Activated naive CD4-positive, alpha-beta T cell treated with anti-CD3 and anti-CD28 coated beads for 36 hours (primary cell): ENCODE data around the gene IL32. TPM values are rescaled to one million over a fixed set of nuclear protein-coding genes. Genes with fewer than 3 reads are reported as not detected.

ENCODE experiments used
- CTCF ChIA-PET: fragments of 350-600 bp; sonication (Branson Sonifier 250); formaldehyde crosslinking; loops from one replicate; lab custom pipeline; 2021; ENCODE audit warnings: antibody characterized with exemption; lab: Charles Lee
- DNase-seq: peaks from one replicate; pipeline ENCODE4 v3.0.0-alpha.2; 2020
- H3K27ac Mint-ChIP-seq: one replicate; pipeline ENCODE4 v1.8.0; 2021; ENCODE audit warnings: mild to moderate bottlenecking, mixed read lengths
- H3K27me3 Mint-ChIP-seq: one replicate; pipeline ENCODE4 v1.8.0; 2021; ENCODE audit warnings: low read depth, mixed read lengths
- H3K36me3 Mint-ChIP-seq: one replicate; pipeline ENCODE4 v1.8.0; 2021; ENCODE audit warnings: low read depth, mixed read lengths
- H3K4me1 Mint-ChIP-seq: one replicate; pipeline ENCODE4 v1.8.0; 2021; ENCODE audit warnings: low read depth, mixed read lengths
- H3K4me3 Mint-ChIP-seq: one replicate; pipeline ENCODE4 v1.8.0; 2021; ENCODE audit warnings: mild to moderate bottlenecking, moderate library complexity, mixed read lengths
- H3K9me3 Mint-ChIP-seq: one replicate; pipeline ENCODE4 v1.8.0; 2021; ENCODE audit warnings: mixed read lengths
- intact Hi-C: fragments of 100-400 bp; cut with micrococcal nuclease; formaldehyde crosslinking; loops from one replicate; pipeline ENCODE4 v1.15.1; 2023
- total RNA-seq, 2 experiments: library from RNA; stranded (reverse); gene quantifications; one replicate each; pipeline ENCODE4 v1.2.3, GENCODE V29; 2021

IL32 gene
- total RNA-seq, 2 experiments from 2014 or later: 964 to 991 TPM

GRCh38 chr16:3029491-3030221 lies 35.8 kb upstream of the IL32 start:
- Mint-ChIP-seq H3K4me1 (peaks cover 20% of the 10 kb centered on the region), H3K9me3 (no peaks in the 10 kb centered on the region), H3K4me3 (peak overlapping the region; percentile 14), H3K27me3 (peaks cover 38% of the 10 kb centered on the region), H3K27ac (no peak overlapping the region), H3K36me3 (peaks cover 8% of the 10 kb centered on the region)
- CTCF ChIA-PET: interaction anchor here (0.6 to 17.7 kb wide), 11 partner anchors 8 to 310 kb away, joined by 3 to 310 read pairs (median 13); partner anchors contain the start of genes BICDL2, CLDN6, CLDN9 and HCFC1R1
- intact Hi-C loops: no loop called here
- DNase-seq: peak; percentile 52

GRCh38 chr16:3030222-3031212 lies 34.9 kb upstream of the IL32 start:
- Mint-ChIP-seq H3K27me3 (peaks cover 44% of the 10 kb centered on the region), H3K27ac (no peak overlapping the region)

GRCh38 chr16:3032624-3033023 lies 32.8 kb upstream of the IL32 start:
- Mint-ChIP-seq H3K27ac (no peak overlapping the region), H3K9me3 (no peaks in the 10 kb centered on the region)

More at GRCh38 chr16:3030222-3031212, 34.9 kb upstream of the IL32 start:
- H3K36me3 Mint-ChIP-seq: peaks cover 8% of the 10 kb centered on the region
- peak overlapping the region; percentile 2 for H3K4me3 Mint-ChIP-seq
- peaks cover 14% of the 10 kb centered on the region for H3K4me1 Mint-ChIP-seq
- CTCF ChIA-PET: interaction anchor here (0.7 to 17.7 kb wide), 18 partner anchors 9 to 1494 kb away, joined by 3 to 310 read pairs (median 12); partner anchors contain the start of genes BICDL2, CLDN6, CLDN9 and HCFC1R1
- DNase-seq: no peak
- H3K9me3 Mint-ChIP-seq: no peaks in the 10 kb centered on the region
- intact Hi-C loops: no loop called here

GRCh38 chr16:3035289-3035971 lies 30.0 kb upstream of the IL32 start:
- no peaks in the 10 kb centered on the region for H3K9me3 Mint-ChIP-seq
- CTCF ChIA-PET: interaction anchor here (0.5 to 17.7 kb wide), 7 partner anchors 12 to 92 kb away, joined by 3 to 310 read pairs (median 3); partner anchors contain the start of genes CLDN9 and HCFC1R1
- intact Hi-C loops: no loop called here

More at GRCh38 chr16:3032624-3033023, 32.8 kb upstream of the IL32 start:
- Mint-ChIP-seq H3K4me1 (peaks cover 22% of the 10 kb centered on the region), H3K36me3 (no peaks in the 10 kb centered on the region), H3K27me3 (peaks cover 57% of the 10 kb centered on the region), H3K4me3 (no peak overlapping the region)
- CTCF ChIA-PET: interaction anchor here (0.8 to 17.7 kb wide), 11 partner anchors 9 to 120 kb away, joined by 3 to 310 read pairs (median 14); partner anchors contain the start of genes BICDL2, CLDN6, CLDN9 and HCFC1R1
- intact Hi-C loops: no loop called here
- no peak for DNase-seq

GRCh38 chr16:3035972-3036725 lies 29.3 kb upstream of the IL32 start:
- peaks cover 63% of the 10 kb centered on the region for H3K27me3 Mint-ChIP-seq
- no peaks in the 10 kb centered on the region for H3K36me3 Mint-ChIP-seq
- DNase-seq: no peak
- CTCF ChIA-PET: interaction anchor here (0.5 to 10.1 kb wide), 5 partner anchors 6 to 91 kb away, joined by 3 to 98 read pairs (median 5); no protein-coding TSS in a partner anchor
- intact Hi-C loops: no loop called here
- no peaks in the 10 kb centered on the region for H3K9me3 Mint-ChIP-seq
- no peak overlapping the region for H3K4me3 Mint-ChIP-seq
- no peak overlapping the region for H3K27ac Mint-ChIP-seq
- H3K4me1 Mint-ChIP-seq: peaks cover 9% of the 10 kb centered on the region

More at GRCh38 chr16:3035289-3035971, 30.0 kb upstream of the IL32 start:
- peaks cover 9% of the 10 kb centered on the region for H3K4me1 Mint-ChIP-seq
- H3K27me3 Mint-ChIP-seq: peaks cover 65% of the 10 kb centered on the region
- no peaks in the 10 kb centered on the region for H3K36me3 Mint-ChIP-seq
- no peak overlapping the region for H3K27ac Mint-ChIP-seq
- no peak for DNase-seq
- no peak overlapping the region for H3K4me3 Mint-ChIP-seq

GRCh38 chr16:3036726-3037315 lies 28.6 kb upstream of the IL32 start, which contains the start of gene BICDL2:
Gene BICDL2 (minus strand): TSS chr16:3036944. CDS start chr16:3035496, 1,448 bp downstream.
- intact Hi-C loops: no loop called here
- DNase-seq: no peak
- Mint-ChIP-seq H3K4me1 (peaks cover 9% of the 10 kb centered on the region), H3K4me3 (no peak within 1 kb of the TSS), H3K36me3 (no peaks in the 10 kb centered on the region), H3K9me3 (no peaks in the 10 kb centered on the region), H3K27ac (no peak within 1 kb of the TSS), H3K27me3 (peaks cover 61% of the 10 kb centered on the region)
- CTCF ChIA-PET: interaction anchor here (0.6 to 10.1 kb wide), 5 partner anchors 7 to 91 kb away, joined by 3 to 98 read pairs (median 5); no protein-coding TSS in a partner anchor

GRCh38 chr16:3038256-3038655 lies 27.2 kb upstream of the IL32 start:
- CTCF ChIA-PET: interaction anchor here (0.5 to 10.1 kb wide), 3 partner anchors 9 to 148 kb away, joined by 3 to 98 read pairs (median 6); no protein-coding TSS in a partner anchor
- Mint-ChIP-seq H3K4me1 (peaks cover 9% of the 10 kb centered on the region), H3K4me3 (no peak overlapping the region), H3K9me3 (no peaks in the 10 kb centered on the region), H3K27me3 (peaks cover 59% of the 10 kb centered on the region), H3K36me3 (no peaks in the 10 kb centered on the region), H3K27ac (no peak overlapping the region)
- intact Hi-C loops: no loop called here
- no peak for DNase-seq

GRCh38 chr16:3038896-3039295 lies 26.5 kb upstream of the IL32 start:
- CTCF ChIA-PET: interaction anchor here (0.5 to 10.1 kb wide), 5 partner anchors 9 to 149 kb away, joined by 3 to 98 read pairs (median 3); no protein-coding TSS in a partner anchor
- peaks cover 61% of the 10 kb centered on the region for H3K27me3 Mint-ChIP-seq
- no peaks in the 10 kb centered on the region for H3K9me3 Mint-ChIP-seq
- DNase-seq: no peak
- no peak overlapping the region for H3K4me3 Mint-ChIP-seq
- peaks cover 9% of the 10 kb centered on the region for H3K4me1 Mint-ChIP-seq
- H3K27ac Mint-ChIP-seq: no peak overlapping the region
- intact Hi-C loops: no loop called here
- H3K36me3 Mint-ChIP-seq: no peaks in the 10 kb centered on the region

- no peak for DNase-seq
- intact Hi-C loops: no loop called here
- Mint-ChIP-seq H3K27me3 (peaks cover 60% of the 10 kb centered on the region), H3K4me1 (peaks cover 13% of the 10 kb centered on the region), H3K36me3 (peaks cover 1% of the 10 kb centered on the region), H3K9me3 (no peaks in the 10 kb centered on the region), H3K27ac (no peak overlapping the region), H3K4me3 (no peak overlapping the region)
- CTCF ChIA-PET: interaction anchor here (1.0 to 10.1 kb wide), 2 partner anchors 13 to 39 kb away, joined by 3 to 98 read pairs; no protein-coding TSS in a partner anchor
Measured at GRCh38 chr16:3042376-3042775, 23.1 kb upstream of the IL32 start.

GRCh38 chr16:3044708-3045107 lies 20.7 kb upstream of the IL32 start:
- Mint-ChIP-seq H3K36me3 (peaks cover 1% of the 10 kb centered on the region), H3K4me3 (peak overlapping the region; percentile 38), H3K27ac (no peak overlapping the region), H3K27me3 (peaks cover 41% of the 10 kb centered on the region), H3K9me3 (no peaks in the 10 kb centered on the region), H3K4me1 (peaks cover 15% of the 10 kb centered on the region)
- intact Hi-C loops: no loop called here
- CTCF ChIA-PET: interaction anchor here (0.5 to 10.1 kb wide), 8 partner anchors 10 to 347 kb away, joined by 3 to 98 read pairs (median 4); no protein-coding TSS in a partner anchor
- no peak for DNase-seq
